Ectodermal cell (in vitro differentiated cells): ENCODE measurements around the gene INHBA.

ENCODE experiments used
- H3K27ac ChIP-seq: 2 replicates; pipeline ENCODE4 v1.7.0; 2013; ENCODE audit warnings: mild to moderate bottlenecking, low read depth, low read length; ENCODE audit not compliant: insufficient read depth, poor library complexity, severe bottlenecking
- H3K27me3 ChIP-seq: 2 replicates; pipeline ENCODE4 v1.7.0; 2013; ENCODE audit warnings: mild to moderate bottlenecking, low read length; ENCODE audit not compliant: insufficient read depth, control insufficient read depth, poor library complexity, severe bottlenecking
- H3K36me3 ChIP-seq: one replicate; pipeline ENCODE4 v1.7.0; 2013; ENCODE audit warnings: low read length; ENCODE audit not compliant: control insufficient read depth, insufficient read depth
- H3K4me1 ChIP-seq: one replicate; pipeline ENCODE4 v1.7.0; 2013; ENCODE audit warnings: low read length; ENCODE audit not compliant: control insufficient read depth, insufficient read depth
- H3K4me3 ChIP-seq: 2 replicates; pipeline ENCODE4 v1.7.0; 2013; ENCODE audit warnings: low read depth, low read length, control low read depth; ENCODE audit not compliant: insufficient read depth
- H3K9me3 ChIP-seq: 2 replicates; pipeline ENCODE4 v1.7.0; 2013; ENCODE audit warnings: mild to moderate bottlenecking, low read length, moderate library complexity; ENCODE audit not compliant: control insufficient read depth
- whole genome bisulfite sequencing, 2 experiments: methylation state at CpG; one replicate each; pipeline ENCODE4 v1.1.7; 2013; ENCODE audit warnings: missing lambda C conversion rate in 2 of 2; 5-methylcytosine and 5-hydroxymethylcytosine counted together

INHBA gene

DNA sequence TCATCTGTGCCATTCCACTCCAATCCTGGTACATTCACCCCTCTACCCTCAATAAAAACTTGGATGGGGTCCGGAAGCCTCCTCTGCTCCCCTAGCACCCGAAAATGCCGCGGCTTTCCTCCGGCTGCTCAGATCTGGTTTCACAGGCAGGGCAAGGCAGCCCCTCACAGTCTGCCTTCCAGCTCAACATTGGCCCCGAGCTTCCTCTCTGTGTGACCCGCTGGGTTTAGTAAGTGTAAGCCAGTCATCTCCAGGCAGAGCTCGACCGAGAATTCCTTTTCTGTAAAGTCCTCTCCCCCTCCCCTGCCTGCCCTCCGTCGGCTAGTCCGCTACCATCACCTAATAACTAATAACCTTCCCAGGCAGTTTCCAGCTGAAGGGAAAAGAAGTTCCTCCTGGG lies 3.4 kb downstream of the INHBA start:
- Histone ChIP-seq H3K27me3 (peaks cover 49% of the 10 kb centered on the region), H3K9me3 (no peaks in the 10 kb centered on the region), H3K36me3 (no peaks in the 10 kb centered on the region), H3K4me1 (peaks cover 6% of the 10 kb centered on the region), H3K4me3 (peak overlapping the region; percentile 14), H3K27ac (no peak overlapping the region)
- WGBS, 2 experiments = 4% methylated on average over 12 of the region's 12 CpGs

DNA sequence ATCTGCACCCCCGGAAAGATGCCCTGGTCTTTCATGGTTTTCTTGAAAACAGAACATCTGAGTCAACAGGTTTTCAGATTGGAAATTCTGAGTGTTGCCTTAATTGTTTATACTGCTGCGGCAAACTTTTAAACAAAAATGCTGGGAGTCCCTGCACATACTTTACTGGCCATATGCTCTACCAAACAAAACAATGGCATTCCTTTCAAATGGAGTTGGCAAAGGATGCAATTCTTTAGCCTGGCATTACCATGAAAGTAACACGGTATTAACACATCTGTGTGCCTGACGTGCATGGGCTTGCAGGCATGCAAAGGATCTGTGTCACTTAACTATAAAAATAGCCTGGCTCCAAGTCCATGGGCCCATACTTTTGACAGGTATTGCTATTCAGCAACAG lies 4.2 kb downstream of the INHBA start:
- Histone ChIP-seq H3K27ac (no peak overlapping the region), H3K27me3 (peaks cover 49% of the 10 kb centered on the region)

GRCh38 chr7:41698114-41698513 lies 4.8 kb downstream of the INHBA start:
- WGBS, 2 experiments = 91 to 93% methylated on average over 3 of the region's 3 CpGs
- Histone ChIP-seq H3K9me3 (no peaks in the 10 kb centered on the region), H3K4me3 (no peak overlapping the region), H3K27ac (no peak overlapping the region), H3K4me1 (peaks cover 6% of the 10 kb centered on the region), H3K27me3 (peaks cover 49% of the 10 kb centered on the region), H3K36me3 (no peaks in the 10 kb centered on the region)

More for the DNA sequence above, 4.2 kb downstream of the INHBA start:
- Histone ChIP-seq H3K36me3 (no peaks in the 10 kb centered on the region), H3K9me3 (no peaks in the 10 kb centered on the region), H3K4me3 (no peak overlapping the region), H3K4me1 (peaks cover 6% of the 10 kb centered on the region)
- WGBS, 2 experiments = 39 to 43% methylated on average over 4 of the region's 4 CpGs

DNA sequence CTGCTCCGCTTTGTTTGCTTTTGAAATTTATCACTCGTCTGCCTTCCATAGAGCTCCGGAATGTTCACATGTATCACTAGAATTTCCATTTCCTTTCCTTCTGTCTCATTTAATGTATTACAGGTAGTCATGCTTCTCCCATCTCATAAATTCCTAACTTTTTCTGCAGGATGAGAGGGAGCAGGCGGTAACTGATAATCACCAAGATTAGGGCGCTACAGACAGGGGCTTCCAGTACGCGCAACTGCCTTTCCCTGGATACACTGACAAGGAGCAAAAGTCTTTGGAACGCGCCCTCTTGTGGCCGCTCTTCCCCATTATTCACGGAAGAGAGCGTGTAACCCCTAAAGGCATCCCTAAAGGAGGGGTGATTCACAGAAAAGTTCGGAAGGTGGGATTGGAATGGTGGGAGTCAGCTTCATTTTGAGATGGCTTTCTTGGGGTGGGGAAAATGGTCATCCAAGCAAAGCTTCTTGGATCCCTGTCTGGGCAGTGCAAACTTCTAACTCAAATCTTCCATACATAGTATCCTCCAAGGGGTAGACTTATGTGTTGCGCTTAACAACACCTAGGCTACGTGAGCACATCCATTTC lies 6.5 kb downstream of the INHBA start:
- H3K36me3 ChIP-seq = no peaks in the 10 kb centered on the region
- 44 to 51% methylated on average over 15 of the region's 15 CpGs for whole genome bisulfite sequencing, 2 experiments
- peaks cover 33% of the 10 kb centered on the region for H3K27me3 ChIP-seq
- H3K9me3 ChIP-seq = no peaks in the 10 kb centered on the region
- H3K4me1 ChIP-seq = peaks cover 6% of the 10 kb centered on the region
- H3K4me3 ChIP-seq = no peak overlapping the region
- H3K27ac ChIP-seq = no peak overlapping the region

DNA sequence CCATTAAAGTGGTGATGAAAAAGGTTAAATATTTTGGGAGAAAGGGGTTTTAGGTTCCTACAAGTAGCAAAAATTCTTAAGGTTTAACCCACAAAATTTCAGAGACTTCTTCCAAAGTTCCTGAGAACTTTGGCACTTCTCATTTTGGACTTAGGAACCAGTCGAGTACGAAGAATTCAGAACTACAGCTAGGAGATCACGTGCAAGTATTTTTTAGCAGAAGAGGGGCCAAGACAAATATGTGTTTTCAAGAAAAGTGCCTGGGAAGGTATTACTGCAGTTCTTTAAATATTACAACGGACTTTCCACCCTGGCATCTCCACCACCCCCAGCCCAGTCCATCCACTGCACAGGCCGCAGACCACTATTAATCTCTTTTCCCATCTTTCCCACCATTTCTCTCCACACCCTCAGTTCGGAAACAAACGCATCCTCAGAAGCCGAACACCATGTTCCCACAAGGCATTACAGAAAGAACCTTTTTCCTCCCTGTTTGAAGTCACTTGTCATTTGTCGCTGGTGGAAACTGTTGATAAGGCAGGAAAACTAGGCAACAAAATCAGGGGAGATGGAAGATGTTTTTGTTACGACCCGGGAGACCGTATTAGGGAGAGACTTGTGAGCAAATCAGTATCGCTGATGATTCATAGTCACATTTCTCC lies 7.1 kb downstream of the INHBA start:
- Histone ChIP-seq H3K4me3 (no peak overlapping the region), H3K27ac (no peak overlapping the region), H3K27me3 (peaks cover 27% of the 10 kb centered on the region), H3K36me3 (no peaks in the 10 kb centered on the region), H3K9me3 (no peaks in the 10 kb centered on the region), H3K4me1 (peaks cover under 1% of the 10 kb centered on the region)
- WGBS, 2 experiments = 86 to 88% methylated on average over 13 of the region's 13 CpGs

DNA sequence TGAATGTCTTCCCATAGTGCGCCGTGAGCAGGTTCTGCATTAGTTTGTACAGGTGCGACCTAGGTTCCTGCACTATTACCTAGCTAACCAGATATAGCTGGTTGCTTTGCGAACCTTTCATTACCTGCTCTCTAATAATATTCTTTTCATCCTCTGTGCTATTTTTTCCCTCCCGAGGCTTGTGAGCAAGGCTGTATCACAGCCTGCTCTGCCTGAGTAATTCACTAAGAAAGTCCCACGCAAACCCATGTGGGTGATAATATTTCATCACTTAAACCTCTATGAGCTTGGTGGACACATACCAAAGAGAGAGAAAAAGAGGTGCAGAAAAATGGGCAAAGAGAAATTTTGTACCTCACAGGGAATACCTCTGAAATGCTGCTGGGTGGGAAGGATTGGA lies 8.4 kb downstream of the INHBA start:
- no peak overlapping the region for H3K27ac ChIP-seq
- H3K4me3 ChIP-seq = no peak overlapping the region

DNA sequence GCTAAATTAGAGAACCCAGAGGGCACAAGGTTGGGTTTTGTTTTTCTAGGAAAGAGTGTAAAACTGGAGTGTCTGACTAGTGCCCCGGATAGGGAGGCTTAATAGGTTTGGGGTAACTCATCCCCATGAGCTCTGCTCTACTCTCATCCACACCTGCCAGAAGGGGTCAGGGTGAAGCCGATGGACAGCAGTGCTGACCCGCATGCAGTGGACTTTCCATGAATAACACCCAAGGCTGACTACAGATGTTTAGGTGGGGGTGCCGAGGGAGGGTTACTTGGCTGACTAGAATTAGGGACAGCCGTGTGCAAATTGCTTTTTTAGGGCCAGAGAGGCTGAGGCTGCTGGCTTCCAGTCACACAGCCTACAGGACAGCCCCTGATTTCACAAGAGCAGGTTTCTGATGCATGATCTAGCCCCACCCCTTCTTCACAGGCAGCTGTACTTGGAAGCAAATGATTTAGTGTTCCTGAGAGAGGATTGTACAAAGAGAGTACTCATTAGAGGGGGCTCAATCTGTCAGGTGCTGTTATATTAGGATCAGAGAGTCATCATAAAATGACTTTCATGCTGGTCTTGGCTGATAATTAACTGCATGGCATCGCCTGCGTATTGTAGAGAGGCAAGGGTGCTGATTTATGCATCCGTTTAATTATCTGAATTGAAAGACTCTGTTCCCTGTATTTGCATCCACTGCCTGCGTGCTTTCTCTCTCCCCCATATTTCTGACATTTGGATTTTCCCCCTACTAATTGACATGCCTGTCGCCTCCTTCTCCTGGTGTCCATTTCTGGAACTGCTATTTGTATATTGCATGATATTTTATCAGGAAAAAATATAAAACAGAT lies 9.5 kb downstream of the INHBA start:
- H3K27ac ChIP-seq = no peak overlapping the region
- no peaks in the 10 kb centered on the region for H3K36me3 ChIP-seq
- H3K27me3 ChIP-seq = peaks cover 2% of the 10 kb centered on the region
- 91 to 94% methylated on average over 9 of the region's 10 CpGs for WGBS, 2 experiments
- H3K4me3 ChIP-seq = no peak overlapping the region
- no peaks in the 10 kb centered on the region for H3K4me1 ChIP-seq
- H3K9me3 ChIP-seq = no peaks in the 10 kb centered on the region

More for the DNA sequence above, 8.4 kb downstream of the INHBA start:
- Histone ChIP-seq H3K9me3 (no peaks in the 10 kb centered on the region), H3K4me1 (no peaks in the 10 kb centered on the region), H3K36me3 (no peaks in the 10 kb centered on the region), H3K27me3 (peaks cover 14% of the 10 kb centered on the region)
- WGBS, 2 experiments = 93 to 94% methylated on average over 5 to 6 of the region's 6 CpGs

GRCh38 chr7:41692251-41692650 lies 10.6 kb downstream of the INHBA start:
- no peaks in the 10 kb centered on the region for H3K36me3 ChIP-seq
- no peaks in the 10 kb centered on the region for H3K27me3 ChIP-seq
- H3K27ac ChIP-seq = no peak overlapping the region
- no peak overlapping the region for H3K4me3 ChIP-seq
- H3K9me3 ChIP-seq = no peaks in the 10 kb centered on the region
- WGBS, 2 experiments = 93 to 96% methylated on average over 7 of the region's 7 CpGs
- H3K4me1 ChIP-seq = no peaks in the 10 kb centered on the region

DNA sequence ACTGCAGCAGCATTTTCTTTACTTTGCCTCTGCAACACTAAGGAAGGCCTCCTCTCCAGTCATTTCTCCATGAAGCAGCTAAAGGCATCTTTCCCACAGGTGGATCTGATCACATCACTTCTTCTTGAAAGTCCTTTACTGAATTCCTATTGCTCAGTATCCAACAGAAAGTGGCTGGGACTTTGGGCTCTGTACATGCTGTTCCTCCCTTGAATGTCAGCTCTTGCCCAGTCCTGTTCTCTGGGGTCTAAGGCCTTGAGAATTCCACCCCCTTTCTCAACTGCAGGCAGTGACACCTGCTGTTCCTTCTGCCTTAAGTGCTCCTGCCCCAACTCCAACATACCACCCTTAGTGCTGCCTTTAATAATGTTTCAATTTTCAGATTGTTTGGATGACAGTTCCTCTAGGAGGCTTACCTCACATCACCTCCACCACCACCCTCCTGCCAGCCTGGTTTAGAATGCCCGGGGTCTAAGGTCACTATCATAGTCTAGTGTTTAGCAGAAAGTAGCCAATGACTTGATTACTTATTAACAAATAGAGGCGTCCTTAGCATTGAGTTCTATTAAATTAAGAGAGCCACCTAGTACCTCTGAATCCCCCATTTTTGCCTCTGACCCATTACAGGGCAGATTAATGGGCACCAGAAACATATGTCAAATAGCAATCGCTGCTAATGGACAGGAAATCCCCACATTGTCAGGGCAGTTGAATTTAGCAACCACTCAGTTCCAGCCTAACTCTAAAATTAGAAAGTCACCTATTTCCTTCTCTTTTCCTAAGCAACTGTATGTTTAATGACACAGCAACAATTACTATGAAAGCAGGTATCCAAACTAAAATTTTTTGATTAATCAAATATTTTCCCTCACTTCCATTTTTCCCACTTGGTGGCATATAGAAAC lies 11.4 kb downstream of the INHBA start:
- H3K27ac ChIP-seq = no peak overlapping the region
- no peaks in the 10 kb centered on the region for H3K4me1 ChIP-seq
- no peaks in the 10 kb centered on the region for H3K36me3 ChIP-seq
- 89 to 98% methylated on average over 3 of the region's 3 CpGs for WGBS, 2 experiments
- H3K27me3 ChIP-seq = no peaks in the 10 kb centered on the region
- H3K4me3 ChIP-seq = no peak overlapping the region
- H3K9me3 ChIP-seq = no peaks in the 10 kb centered on the region
